NB4 (cell line): ENCODE data around the gene TRABD2B.

Experiments used
- POLR2A ChIP-seq: IDR thresholded peaks from 2 replicates; pipeline ENCODE4 v1.6.1; 2011; ENCODE audit warnings: mild to moderate bottlenecking; ENCODE audit not compliant: insufficient read length; ENCODE audit errors: extremely low read depth
- TF ChIP-seq, protein P1 (sequence below): IDR thresholded peaks from one replicate; pipeline ENCODE4 v1.5.1; 2012; ENCODE audit warnings: low read depth, low read length
- TF ChIP-seq, protein P2 (sequence below): IDR thresholded peaks from 2 replicates; pipeline ENCODE4 v1.6.1; 2011; ENCODE audit warnings: low read depth, low read length

DNA sequence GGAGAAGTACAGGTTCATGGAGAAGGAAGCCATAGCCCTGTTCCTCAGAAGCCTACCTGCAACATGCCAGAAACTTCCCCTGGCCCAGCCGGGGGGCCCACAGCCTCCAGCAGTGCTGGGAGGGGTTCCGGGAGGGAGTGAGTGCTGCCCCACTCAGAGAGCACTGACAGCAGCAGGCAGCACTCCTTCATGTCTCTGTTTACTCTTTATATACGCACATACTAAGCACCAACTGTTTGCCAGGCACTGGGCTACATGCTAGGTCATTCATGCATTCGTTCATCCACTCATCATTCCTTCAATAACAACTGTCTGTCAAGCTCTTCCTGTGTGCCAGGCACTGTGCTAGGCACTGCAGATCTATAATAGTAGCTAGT, 120.6 kb downstream of the TRABD2B start:
- TF ChIP-seq, protein P1, sequence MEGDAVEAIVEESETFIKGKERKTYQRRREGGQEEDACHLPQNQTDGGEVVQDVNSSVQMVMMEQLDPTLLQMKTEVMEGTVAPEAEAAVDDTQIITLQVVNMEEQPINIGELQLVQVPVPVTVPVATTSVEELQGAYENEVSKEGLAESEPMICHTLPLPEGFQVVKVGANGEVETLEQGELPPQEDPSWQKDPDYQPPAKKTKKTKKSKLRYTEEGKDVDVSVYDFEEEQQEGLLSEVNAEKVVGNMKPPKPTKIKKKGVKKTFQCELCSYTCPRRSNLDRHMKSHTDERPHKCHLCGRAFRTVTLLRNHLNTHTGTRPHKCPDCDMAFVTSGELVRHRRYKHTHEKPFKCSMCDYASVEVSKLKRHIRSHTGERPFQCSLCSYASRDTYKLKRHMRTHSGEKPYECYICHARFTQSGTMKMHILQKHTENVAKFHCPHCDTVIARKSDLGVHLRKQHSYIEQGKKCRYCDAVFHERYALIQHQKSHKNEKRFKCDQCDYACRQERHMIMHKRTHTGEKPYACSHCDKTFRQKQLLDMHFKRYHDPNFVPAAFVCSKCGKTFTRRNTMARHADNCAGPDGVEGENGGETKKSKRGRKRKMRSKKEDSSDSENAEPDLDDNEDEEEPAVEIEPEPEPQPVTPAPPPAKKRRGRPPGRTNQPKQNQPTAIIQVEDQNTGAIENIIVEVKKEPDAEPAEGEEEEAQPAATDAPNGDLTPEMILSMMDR, result no peak
- TF ChIP-seq POLR2A, result no peak
- TF ChIP-seq, protein P2, sequence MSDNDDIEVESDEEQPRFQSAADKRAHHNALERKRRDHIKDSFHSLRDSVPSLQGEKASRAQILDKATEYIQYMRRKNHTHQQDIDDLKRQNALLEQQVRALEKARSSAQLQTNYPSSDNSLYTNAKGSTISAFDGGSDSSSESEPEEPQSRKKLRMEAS, result no peak
